HFFc6 (cell line): ENCODE data around the gene HTRA2. TPM values are rescaled to one million over a fixed set of nuclear protein-coding genes. Genes with fewer than 3 reads are reported as not detected.
A peak's percentile ranks its signal among the peaks of the same experiment; 100 is the strongest.

Source experiments
- DNase-seq: peaks from one replicate; pipeline ENCODE4 v3.0.0-alpha.2; 2018
- H3K27ac Mint-ChIP-seq: 2 replicates; pipeline ENCODE4 v1.8.0; 2020; ENCODE audit warnings: mild to moderate bottlenecking, mixed read lengths
- H3K27me3 Mint-ChIP-seq: 2 replicates; pipeline ENCODE4 v1.8.0; 2021; ENCODE audit warnings: mild to moderate bottlenecking, moderate library complexity, mixed read lengths; ENCODE audit not compliant: insufficient read depth
- H3K36me3 Mint-ChIP-seq: 2 replicates; pipeline ENCODE4 v1.8.0; 2021; ENCODE audit warnings: low read depth, mixed read lengths
- H3K4me1 Mint-ChIP-seq: 2 replicates; pipeline ENCODE4 v1.8.0; 2020; ENCODE audit warnings: low read depth, mixed read lengths
- H3K4me3 Mint-ChIP-seq: 2 replicates; pipeline ENCODE4 v1.8.0; 2020; ENCODE audit warnings: mild to moderate bottlenecking, moderate library complexity, mixed read lengths
- H3K9me3 Mint-ChIP-seq: 2 replicates; pipeline ENCODE4 v1.8.0; 2020; ENCODE audit warnings: mild to moderate bottlenecking, mixed read lengths
- CTCF ChIP-seq: fragments of 200-600 bp; sonication (generic); IDR thresholded peaks from 2 replicates; pipeline ENCODE4 v1.5.0; 2021; ENCODE audit warnings: antibody characterized with exemption, mild to moderate bottlenecking
- total RNA-seq, 6 experiments: library from RNA; stranded (reverse); fragmentation: NEBNext Ultra II Directional; extraction: Animal tissue kit (Norgen Biotek cat#: 25700); gene quantifications; 2 replicates in 1 of 6; 3 replicates in 5 of 6; pipeline ENCODE4 v1.2.3, GENCODE V29; 2021

HTRA2 gene
- total RNA-seq, 6 experiments from 2014 or later = 29.7 to 43.3 (median 33.6) TPM

- peaks cover 19% of the 10 kb centered on the region for H3K27me3 Mint-ChIP-seq
- DNase-seq = no peak
- H3K9me3 Mint-ChIP-seq = no peaks in the 10 kb centered on the region
- H3K27ac Mint-ChIP-seq = no peak overlapping the region
- peaks cover 12% of the 10 kb centered on the region for H3K36me3 Mint-ChIP-seq
- TF ChIP-seq CTCF = no peak
- peak overlapping the region; percentile 88; the same call in 1 of the 2 replicates for H3K4me3 Mint-ChIP-seq
- peaks cover 37% of the 10 kb centered on the region for H3K4me1 Mint-ChIP-seq
Measured at GRCh38 chr2:74499940-74500577, 29.7 kb upstream of the HTRA2 start.

DNA sequence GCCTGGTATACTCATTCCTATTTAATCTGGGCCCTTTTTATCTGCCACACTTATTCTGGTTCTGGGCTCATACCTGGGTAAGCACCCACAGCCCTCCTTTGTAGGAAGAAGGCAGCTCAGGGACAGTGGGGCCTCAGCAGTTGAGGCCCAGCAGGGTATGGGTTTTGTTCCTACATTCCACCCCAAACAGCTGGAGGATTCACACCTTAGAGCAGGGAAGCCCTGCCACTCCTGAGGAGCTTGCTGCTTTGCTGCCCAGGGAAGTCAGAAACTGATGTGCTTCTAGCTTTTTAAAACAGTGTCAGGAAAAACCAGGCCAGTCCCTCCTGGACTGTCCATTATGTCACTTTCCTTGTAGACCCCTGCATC is 29.2 kb upstream of the HTRA2 start:
- Mint-ChIP-seq H3K4me3 (no peak overlapping the region), H3K27me3 (peaks cover 17% of the 10 kb centered on the region), H3K27ac (no peak overlapping the region), H3K4me1 (peaks cover 42% of the 10 kb centered on the region), H3K9me3 (no peaks in the 10 kb centered on the region), H3K36me3 (peaks cover 15% of the 10 kb centered on the region)
- no peak for TF ChIP-seq CTCF
- DNase-seq = no peak

- Mint-ChIP-seq H3K36me3 (peaks cover 18% of the 10 kb centered on the region), H3K9me3 (no peaks in the 10 kb centered on the region), H3K4me1 (peaks cover 50% of the 10 kb centered on the region), H3K4me3 (peak overlapping the region; percentile 84; the same call in 1 of the 2 replicates), H3K27ac (no peak overlapping the region), H3K27me3 (peaks cover 17% of the 10 kb centered on the region)
- no peak for TF ChIP-seq CTCF
- no peak for DNase-seq
Measured at GRCh38 chr2:74501335-74502071, 28.2 kb upstream of the HTRA2 start.

- Mint-ChIP-seq H3K36me3 (peaks cover 22% of the 10 kb centered on the region), H3K9me3 (no peaks in the 10 kb centered on the region), H3K4me1 (peaks cover 54% of the 10 kb centered on the region), H3K27ac (peak overlapping the region; percentile 85; the same call in 1 of the 2 replicates), H3K27me3 (peaks cover 17% of the 10 kb centered on the region), H3K4me3 (peak overlapping the region; percentile 84)
- no peak for TF ChIP-seq CTCF
- no peak for DNase-seq
Measured at GRCh38 chr2:74502147-74502719, 27.5 kb upstream of the HTRA2 start.

DNA sequence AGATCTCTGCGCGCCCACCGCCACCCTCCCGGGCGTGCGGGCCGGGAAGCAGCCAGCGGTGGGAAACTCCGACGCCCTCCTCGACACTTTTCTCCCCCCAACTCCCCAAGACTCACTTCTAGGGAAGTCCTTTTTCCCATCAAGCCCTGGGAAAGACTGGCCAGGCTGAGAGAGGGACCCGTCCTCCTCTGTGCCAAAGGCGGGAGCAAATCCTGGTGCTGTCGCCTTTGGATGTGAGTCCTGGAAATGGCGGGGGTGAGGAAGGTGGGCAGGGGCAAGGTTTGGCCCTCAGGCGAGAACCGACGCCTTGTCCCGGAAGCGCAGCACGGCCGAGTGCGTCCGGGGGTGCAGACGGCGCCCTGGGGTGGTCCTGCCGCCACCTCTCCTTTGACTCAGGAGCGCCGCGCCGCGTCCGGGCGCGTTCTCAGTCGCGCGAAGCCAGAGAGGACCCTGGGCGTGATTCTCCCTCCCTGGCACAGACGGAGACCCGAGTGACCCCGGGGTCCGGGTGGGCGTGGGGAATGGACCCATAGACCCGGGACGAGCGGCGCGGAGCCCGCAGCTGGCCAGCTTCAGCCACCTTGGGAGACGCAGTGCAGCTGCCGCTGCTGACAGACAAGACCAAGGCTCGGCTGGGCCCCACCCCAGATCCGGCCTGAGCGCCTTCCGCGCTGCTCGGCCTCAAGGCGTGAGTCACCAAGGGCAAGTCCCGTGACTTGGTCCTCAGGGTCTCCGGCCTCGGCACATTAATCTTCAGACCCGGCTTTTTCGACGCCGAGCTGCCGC is 26.8 kb upstream of the HTRA2 start:
- peaks cover 55% of the 10 kb centered on the region for H3K4me1 Mint-ChIP-seq
- H3K27me3 Mint-ChIP-seq = peaks cover 20% of the 10 kb centered on the region
- H3K36me3 Mint-ChIP-seq = peaks cover 22% of the 10 kb centered on the region
- peak overlapping the region; percentile 84 for H3K4me3 Mint-ChIP-seq
- H3K27ac Mint-ChIP-seq = peak overlapping the region; percentile 85
- no peaks in the 10 kb centered on the region for H3K9me3 Mint-ChIP-seq
- DNase-seq = peak; percentile 72
- peak; percentile 44 for TF ChIP-seq CTCF
